GM21515 (cell line): ENCODE data around the gene SDHC.
"Not testable (repeated sequence)": the region's sequence is repeated elsewhere in the genome, so short reads cannot be mapped to it uniquely, and the experiment has no call there.

Experiments
- ATAC-seq: cut with Tn5 transposase; IDR thresholded peaks from one replicate; pipeline ENCODE4 v1.9.1; 2021; ENCODE audit not compliant: unreplicated experiment

SDHC gene

GRCh38 chr1:161381707-161382106 lies 67.5 kb downstream of the SDHC start:
- no peak for ATAC-seq

- no peak for ATAC-seq
These were observed 68.2 kb downstream of the SDHC start for GRCh38 chr1:161382214-161383019.

- no peak for ATAC-seq
These were observed 74.5 kb downstream of the SDHC start for GRCh38 chr1:161388639-161389038.

GRCh38 chr1:161389158-161389557 lies 75.0 kb downstream of the SDHC start:
- ATAC-seq = not testable (repeated sequence)

- ATAC-seq = peak; percentile 72
These were observed 75.7 kb downstream of the SDHC start for GRCh38 chr1:161389691-161390558.

- ATAC-seq = no peak
These were observed 76.3 kb downstream of the SDHC start for GRCh38 chr1:161390559-161390858.

- not testable (repeated sequence) for ATAC-seq
These were observed 77.0 kb downstream of the SDHC start for GRCh38 chr1:161391136-161391535.

GRCh38 chr1:161391611-161392010 lies 77.4 kb downstream of the SDHC start:
- ATAC-seq = no peak

GRCh38 chr1:161393151-161393550 lies 79.0 kb downstream of the SDHC start:
- ATAC-seq = no peak

GRCh38 chr1:161397038-161397437 lies 82.9 kb downstream of the SDHC start:
- ATAC-seq = not testable (repeated sequence)

- peak; percentile 8 for ATAC-seq
These were observed 84.7 kb downstream of the SDHC start for GRCh38 chr1:161398900-161399256.

- ATAC-seq = peak; percentile 73
These were observed 85.2 kb downstream of the SDHC start for GRCh38 chr1:161399257-161399998.

GRCh38 chr1:161402446-161402845 lies 88.3 kb downstream of the SDHC start:
- no peak for ATAC-seq

GRCh38 chr1:161404051-161404597 lies 89.9 kb downstream of the SDHC start:
- ATAC-seq = no peak

- not testable (repeated sequence) for ATAC-seq
These were observed 92.4 kb downstream of the SDHC start for GRCh38 chr1:161406551-161406950.

GRCh38 chr1:161407451-161407985 lies 93.3 kb downstream of the SDHC start:
- no peak for ATAC-seq

GRCh38 chr1:161408429-161409052 lies 94.4 kb downstream of the SDHC start:
- no peak for ATAC-seq

GRCh38 chr1:161409848-161410635 lies 95.9 kb downstream of the SDHC start:
- not testable (repeated sequence) for ATAC-seq

GRCh38 chr1:161410636-161410970 lies 96.4 kb downstream of the SDHC start:
- ATAC-seq = not testable (repeated sequence)
